Uterus (tissue), 4 donors: ENCODE measurements around the gene CACNA2D1. TPM values are rescaled to one million over a fixed set of nuclear protein-coding genes. Genes with fewer than 3 reads are reported as not detected.

Experiments
- DNase-seq, 2 donors: peaks; one replicate each; pipeline ENCODE4 v3.0.0-alpha.2; 2019 to 2020
- H3K27ac ChIP-seq, 2 donors: fragments of 200-600 bp; sonication (generic); 1 replicate in 1 of 2; 2 replicates in 1 of 2; pipeline ENCODE4 v1.5.1; 2016 to 2018
- H3K27me3 ChIP-seq, 2 donors: fragments of 200-600 bp; sonication (generic); one replicate each; pipeline ENCODE4 v1.5.1; 2018 to 2019; ENCODE audit warnings: control low read depth in 1 of 2
- H3K36me3 ChIP-seq, 2 donors: fragments of 200-600 bp; sonication (generic); one replicate each; pipeline ENCODE4 v1.5.1; 2019; ENCODE audit warnings: control low read depth in 1 of 2
- H3K4me1 ChIP-seq, 2 donors: fragments of 200-600 bp; sonication (generic); one replicate each; pipeline ENCODE4 v1.5.1; 2018 to 2019; ENCODE audit warnings: control low read depth in 1 of 2
- H3K4me3 ChIP-seq, 2 donors: fragments of 200-600 bp; sonication (generic); 1 replicate in 1 of 2; 2 replicates in 1 of 2; pipeline ENCODE4 v1.5.1; 2018 to 2019; ENCODE audit warnings: mild to moderate bottlenecking in 1 of 2
- H3K9me3 ChIP-seq, 2 donors: fragments of 200-600 bp; sonication (generic); one replicate each; pipeline ENCODE4 v1.5.1; 2019; ENCODE audit warnings: control low read depth in 1 of 2
- POLR2A ChIP-seq, 2 donors: fragments of 450-650 bp; IDR thresholded peaks; one replicate each; pipeline ENCODE4 v1.6.1; 2016; ENCODE audit warnings: antibody characterized with exemption in 2 of 2, mild to moderate bottlenecking in 1 of 2, moderate library complexity in 1 of 2
- intact Hi-C: fragments of 100-400 bp; cut with DNase I; formaldehyde crosslinking; loops from one replicate; pipeline ENCODE4 v1.15.1; 2023; ENCODE audit warnings: low total_unique reads
- total RNA-seq, 4 donors: library from RNA; depleted of rRNA in 3 of 4; stranded (reverse); fragments of >200 nt in 3 of 4; gene quantifications; one replicate each; pipeline versions ENCODE4 v1.1.0 to v1.2.4, GENCODE V29; 2014 to 2023
- TF ChIP-seq, protein P1 (sequence below), 4 experiments: fragments of 200-600 bp in 2 of 4; fragments of 450-650 bp in 2 of 4; sonication (generic) in 2 of 4; IDR thresholded peaks; one replicate each; pipeline ENCODE4 v1.5.1; 2016 to 2019; ENCODE audit warnings: antibody characterized with exemption in 4 of 4, mild to moderate bottlenecking in 2 of 4, moderate library complexity in 1 of 4
- donor health status: DM: yes; HTN: yes; CAD: no.

The CACNA2D1 gene
- total RNA-seq, 4 donors from 2014 or later = 30.1 to 54.1 (median 43.6) TPM

GRCh38 chr7:82294382-82294784 lies 149.2 kb downstream of the CACNA2D1 start:
- intact Hi-C loops = no loop called here
- DNase-seq = no peak
- no peak for TF ChIP-seq POLR2A (IDR thresholded peaks at IDR 0.05)
- TF ChIP-seq, protein P1, sequence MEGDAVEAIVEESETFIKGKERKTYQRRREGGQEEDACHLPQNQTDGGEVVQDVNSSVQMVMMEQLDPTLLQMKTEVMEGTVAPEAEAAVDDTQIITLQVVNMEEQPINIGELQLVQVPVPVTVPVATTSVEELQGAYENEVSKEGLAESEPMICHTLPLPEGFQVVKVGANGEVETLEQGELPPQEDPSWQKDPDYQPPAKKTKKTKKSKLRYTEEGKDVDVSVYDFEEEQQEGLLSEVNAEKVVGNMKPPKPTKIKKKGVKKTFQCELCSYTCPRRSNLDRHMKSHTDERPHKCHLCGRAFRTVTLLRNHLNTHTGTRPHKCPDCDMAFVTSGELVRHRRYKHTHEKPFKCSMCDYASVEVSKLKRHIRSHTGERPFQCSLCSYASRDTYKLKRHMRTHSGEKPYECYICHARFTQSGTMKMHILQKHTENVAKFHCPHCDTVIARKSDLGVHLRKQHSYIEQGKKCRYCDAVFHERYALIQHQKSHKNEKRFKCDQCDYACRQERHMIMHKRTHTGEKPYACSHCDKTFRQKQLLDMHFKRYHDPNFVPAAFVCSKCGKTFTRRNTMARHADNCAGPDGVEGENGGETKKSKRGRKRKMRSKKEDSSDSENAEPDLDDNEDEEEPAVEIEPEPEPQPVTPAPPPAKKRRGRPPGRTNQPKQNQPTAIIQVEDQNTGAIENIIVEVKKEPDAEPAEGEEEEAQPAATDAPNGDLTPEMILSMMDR (IDR thresholded peaks at IDR 0.05) = no peak
- Histone ChIP-seq H3K4me1 (no peaks in the 10 kb centered on the region), H3K27me3 (no peaks in the 10 kb centered on the region), H3K9me3 (peaks cover 0 to 5% of the 10 kb centered on the region in 2 donors), H3K4me3 (no peak overlapping the region), H3K27ac (no peak overlapping the region), H3K36me3 (no peaks in the 10 kb centered on the region)

DNA sequence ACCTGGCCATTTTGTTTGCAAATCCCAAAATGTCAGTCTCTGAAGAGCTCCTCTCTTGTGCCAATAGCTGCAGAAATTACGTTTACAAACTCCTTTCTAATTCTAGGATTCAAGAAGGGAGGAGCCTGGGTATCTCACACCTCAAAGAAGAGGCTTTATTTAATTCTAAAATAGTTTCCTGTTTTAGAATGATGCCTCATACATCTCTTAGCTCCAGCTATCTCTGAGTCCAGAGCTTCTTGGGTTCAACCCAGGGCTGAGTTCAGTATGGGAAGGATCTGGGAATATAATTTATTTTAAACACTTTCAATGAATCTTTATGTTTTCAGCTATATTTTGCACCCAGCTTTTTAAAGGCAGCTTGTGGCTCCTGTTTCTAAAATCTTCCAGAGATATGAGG lies 150.1 kb downstream of the CACNA2D1 start:
- Histone ChIP-seq H3K27ac (no peak overlapping the region), H3K9me3 (peaks cover 0 to 5% of the 10 kb centered on the region in 2 donors), H3K4me3 (no peak overlapping the region), H3K36me3 (no peaks in the 10 kb centered on the region), H3K4me1 (no peaks in the 10 kb centered on the region), H3K27me3 (no peaks in the 10 kb centered on the region)
- intact Hi-C loops = no loop called here
- TF ChIP-seq, protein P1 (IDR thresholded peaks at IDR 0.05) = no peak
- TF ChIP-seq POLR2A (IDR thresholded peaks at IDR 0.05) = no peak
- no peak for DNase-seq

- H3K4me1 ChIP-seq = no peaks in the 10 kb centered on the region
- TF ChIP-seq, protein P1 (IDR thresholded peaks at IDR 0.05) = no peak
- TF ChIP-seq POLR2A (IDR thresholded peaks at IDR 0.05) = no peak
- H3K27me3 ChIP-seq = no peaks in the 10 kb centered on the region
- H3K27ac ChIP-seq = no peak overlapping the region
- no peak for DNase-seq
- H3K36me3 ChIP-seq = no peaks in the 10 kb centered on the region
- peaks cover 0 to 5% of the 10 kb centered on the region in 2 donors for H3K9me3 ChIP-seq
- H3K4me3 ChIP-seq = no peak overlapping the region
- intact Hi-C loops = no loop called here
These were observed 151.6 kb downstream of the CACNA2D1 start for GRCh38 chr7:82291931-82292330.

- DNase-seq = no peak
- no peaks in the 10 kb centered on the region for H3K27me3 ChIP-seq
These were observed 153.7 kb downstream of the CACNA2D1 start for GRCh38 chr7:82289889-82290288.

GRCh38 chr7:82289152-82289535 lies 154.4 kb downstream of the CACNA2D1 start:
- peaks cover 0 to 5% of the 10 kb centered on the region in 2 donors for H3K9me3 ChIP-seq
- TF ChIP-seq POLR2A (IDR thresholded peaks at IDR 0.05) = no peak
- TF ChIP-seq, protein P1 (IDR thresholded peaks at IDR 0.05) = no peak
- H3K4me1 ChIP-seq = no peaks in the 10 kb centered on the region
- H3K27me3 ChIP-seq = no peaks in the 10 kb centered on the region
- no peaks in the 10 kb centered on the region for H3K36me3 ChIP-seq
- DNase-seq = no peak
- H3K27ac ChIP-seq = no peak overlapping the region
- intact Hi-C loops = no loop called here
- no peak overlapping the region for H3K4me3 ChIP-seq

More at GRCh38 chr7:82289889-82290288, 153.7 kb downstream of the CACNA2D1 start:
- no peaks in the 10 kb centered on the region for H3K36me3 ChIP-seq
- TF ChIP-seq, protein P1 (IDR thresholded peaks at IDR 0.05) = no peak
- no peak for TF ChIP-seq POLR2A (IDR thresholded peaks at IDR 0.05)
- H3K4me3 ChIP-seq = no peak overlapping the region
- no peak overlapping the region for H3K27ac ChIP-seq
- intact Hi-C loops = no loop called here
- H3K9me3 ChIP-seq = peaks cover 0 to 5% of the 10 kb centered on the region in 2 donors
- no peaks in the 10 kb centered on the region for H3K4me1 ChIP-seq
